H1 (cell line): Measurements from ENCODE around the gene PLD5. TPM values are rescaled to one million over a fixed set of nuclear protein-coding genes. Genes with fewer than 3 reads are reported as not detected.
"Not testable (repeated sequence)": the region's sequence is repeated elsewhere in the genome, so short reads cannot be mapped to it uniquely, and the experiment has no call there.

Experiments used
- CTCF ChIA-PET: fragments of 300-600 bp; sonication (Branson Sonifier 250); formaldehyde crosslinking; loops from one replicate; lab custom pipeline; 2021; ENCODE audit not compliant: partially characterized antibody; lab: Charles Lee
- POLR2A ChIA-PET: fragments of 300-600 bp; sonication (Branson Sonifier 250); formaldehyde crosslinking; loops from one replicate; lab custom pipeline; 2021; ENCODE audit warnings: inconsistent platforms; ENCODE audit not compliant: partially characterized antibody; lab: Charles Lee
- DNase-seq, 2 experiments: peaks; one replicate each; pipeline versions ENCODE4 v3.0.0 to v3.0.0-alpha.2; 2010 to 2022; ENCODE audit warnings: low spot score in 2 of 2, low read depth in 1 of 2, mixed read lengths in 1 of 2
- FAIRE-seq: peaks from 2 replicates; lab custom pipeline; 2011; peaks lifted over from hg19 to GRCh38; lab: Jason Lieb, UNC
- H2AFZ ChIP-seq: 2 replicates; pipeline ENCODE4 v1.8.1; 2012; ENCODE audit warnings: low read length, inconsistent platforms
- H2AK5ac ChIP-seq: 2 replicates; pipeline ENCODE4 v1.6.1; 2013; ENCODE audit warnings: low read depth, low read length
- H2BK120ac ChIP-seq: replicated peaks from 2 replicates; pipeline ENCODE3; 2013; ENCODE audit warnings: low read depth, low read length, inconsistent platforms
- H2BK12ac ChIP-seq: 2 replicates; pipeline ENCODE4 v1.6.1; 2013; ENCODE audit warnings: low read depth, low read length
- H2BK15ac ChIP-seq: 2 replicates; pipeline ENCODE4 v1.6.1; 2013; ENCODE audit warnings: low read length
- H2BK20ac ChIP-seq: 2 replicates; pipeline ENCODE4 v1.6.1; 2013; ENCODE audit warnings: low read length
- H2BK5ac ChIP-seq: 2 replicates; pipeline ENCODE4 v1.6.1; 2013; ENCODE audit warnings: low read depth, low read length
- H3K14ac ChIP-seq: 2 replicates; pipeline ENCODE4 v1.6.1; 2013; ENCODE audit warnings: inconsistent platforms; ENCODE audit not compliant: insufficient read length
- H3K18ac ChIP-seq: 2 replicates; pipeline ENCODE4 v1.6.1; 2013; ENCODE audit warnings: low read length; ENCODE audit errors: extremely low read depth
- H3K23ac ChIP-seq: 2 replicates; pipeline ENCODE4 v1.6.1; 2013; ENCODE audit warnings: inconsistent platforms; ENCODE audit not compliant: insufficient read length
- H3K23me2 ChIP-seq: 2 replicates; pipeline ENCODE4 v1.6.1; 2013; ENCODE audit warnings: low read depth, low read length
- H3K27ac ChIP-seq: 2 replicates; pipeline ENCODE4 v1.6.1; 2011; ENCODE audit warnings: low read depth, low read length, inconsistent platforms
- H3K27me3 ChIP-seq, 4 experiments: replicated peaks in 1 of 4; 1 replicate in 1 of 4; 2 replicates in 3 of 4; pipeline versions ENCODE4 v1.6.1 to v1.8.1; 2011 to 2013; ENCODE audit warnings: low read length in 3 of 4, mild to moderate bottlenecking in 3 of 4, inconsistent platforms in 2 of 4, mixed read lengths in 2 of 4, moderate library complexity in 1 of 4; ENCODE audit not compliant: control insufficient read depth in 3 of 4, insufficient read depth in 3 of 4; ENCODE audit errors: extremely low read depth in 1 of 4
- H3K36me3 ChIP-seq, 4 experiments: 2 replicates each; pipeline versions ENCODE4 v1.6.1 to v1.8.1; 2011 to 2013; ENCODE audit warnings: mild to moderate bottlenecking in 4 of 4, low read length in 3 of 4, moderate library complexity in 2 of 4, control low read depth in 1 of 4, inconsistent platforms in 1 of 4; ENCODE audit not compliant: insufficient read depth in 4 of 4, control insufficient read depth in 2 of 4
- H3K4ac ChIP-seq: replicated peaks from 2 replicates; pipeline ENCODE3; 2013; ENCODE audit warnings: low read length, low read depth, mixed read lengths, inconsistent platforms; ENCODE audit not compliant: insufficient read length
- H3K4me1 ChIP-seq, 4 experiments: replicated peaks in 1 of 4; 1 replicate in 1 of 4; 2 replicates in 3 of 4; pipeline versions ENCODE4 v1.6.1 to v1.8.1; 2011 to 2013; ENCODE audit warnings: low read length in 3 of 4, inconsistent platforms in 2 of 4, mixed read lengths in 1 of 4; ENCODE audit not compliant: insufficient read depth in 4 of 4, control insufficient read depth in 3 of 4
- H3K4me2 ChIP-seq, 2 experiments: 2 replicates each; pipeline versions ENCODE4 v1.6.1 to v1.8.1; 2011 to 2013; ENCODE audit warnings: low read depth in 2 of 2, low read length in 2 of 2, control low read depth in 1 of 2, inconsistent platforms in 1 of 2, mild to moderate bottlenecking in 1 of 2; ENCODE audit not compliant: insufficient read depth in 1 of 2
- H3K4me3 ChIP-seq, 4 experiments: fragments of 200-600, 300-600 bp in 1 of 4; sonication (generic), shearing (Covaris generic), sonication (Bioruptor Twin) in 1 of 4; 2 replicates each; pipeline versions ENCODE4 v1.5.1 to v1.8.1; 2011 to 2016; ENCODE audit warnings: low read length in 4 of 4, low read depth in 3 of 4, control low read depth in 2 of 4, inconsistent platforms in 2 of 4, mild to moderate bottlenecking in 2 of 4, mixed read lengths in 1 of 4, moderate library complexity in 1 of 4; ENCODE audit not compliant: insufficient read depth in 2 of 4; ENCODE audit errors: extremely low read depth in 1 of 4
- H3K56ac ChIP-seq: replicated peaks from 2 replicates; pipeline ENCODE3; 2013; ENCODE audit warnings: low read depth, mild to moderate bottlenecking, mixed read lengths, low read length, inconsistent platforms; ENCODE audit not compliant: insufficient read length
- H3K79me1 ChIP-seq: 2 replicates; pipeline ENCODE4 v1.6.1; 2013; ENCODE audit warnings: low read depth, low read length, control low read depth
- H3K79me2 ChIP-seq, 2 experiments: 2 replicates each; pipeline versions ENCODE4 v1.6.1 to v1.8.1; 2012 to 2013; ENCODE audit warnings: low read length in 2 of 2, mild to moderate bottlenecking in 2 of 2, inconsistent platforms in 1 of 2; ENCODE audit not compliant: insufficient read depth in 2 of 2, control insufficient read depth in 1 of 2
- H3K9ac ChIP-seq, 4 experiments: replicated peaks in 1 of 4; 1 replicate in 1 of 4; 2 replicates in 3 of 4; pipeline versions ENCODE4 v1.6.1 to v1.8.1; 2011 to 2013; ENCODE audit warnings: low read depth in 3 of 4, low read length in 3 of 4, control low read depth in 2 of 4, mild to moderate bottlenecking in 2 of 4, moderate library complexity in 2 of 4, inconsistent platforms in 1 of 4; ENCODE audit errors: extremely low read depth in 1 of 4
- H3K9me3 ChIP-seq, 2 experiments: 2 replicates each; pipeline versions ENCODE4 v1.6.1 to v1.8.1; 2012 to 2013; ENCODE audit warnings: mild to moderate bottlenecking in 2 of 2, moderate library complexity in 2 of 2, control low read depth in 1 of 2, inconsistent platforms in 1 of 2, low read depth in 1 of 2, low read length in 1 of 2, mixed read lengths in 1 of 2; ENCODE audit not compliant: insufficient read depth in 2 of 2
- H4K20me1 ChIP-seq, 2 experiments: replicated peaks in 1 of 2; 2 replicates each; pipeline versions ENCODE3 to v1.8.1; 2011 to 2013; ENCODE audit warnings: inconsistent platforms in 2 of 2, low read length in 2 of 2, mild to moderate bottlenecking in 1 of 2; ENCODE audit not compliant: insufficient read depth in 2 of 2, control insufficient read depth in 1 of 2
- H4K5ac ChIP-seq: 2 replicates; pipeline ENCODE4 v1.6.1; 2013; ENCODE audit warnings: low read length, low read depth, mixed read lengths, inconsistent platforms; ENCODE audit not compliant: insufficient read length
- H4K8ac ChIP-seq: 2 replicates; pipeline ENCODE4 v1.8.0; 2013; ENCODE audit warnings: mild to moderate bottlenecking, moderate library complexity, low read length, inconsistent platforms; ENCODE audit not compliant: insufficient read depth; ENCODE audit errors: extremely low read depth
- H4K91ac ChIP-seq: replicated peaks from 2 replicates; pipeline ENCODE3; 2013; ENCODE audit warnings: low read length, mixed read lengths, inconsistent platforms; ENCODE audit not compliant: insufficient read length
- WGBS, 2 experiments: shearing (Covaris generic) in 1 of 2; methylation state at CpG; one replicate each; pipeline versions ENCODE4 v1.1.6 to v1.1.7; 2013 to 2015; ENCODE audit warnings: low lambda C conversion rate in 2 of 2, mixed read lengths in 2 of 2, inconsistent platforms in 1 of 2, low coverage in 1 of 2, missing lambda C conversion rate in 1 of 2; ENCODE audit not compliant: insufficient replicate concordance in 2 of 2, insufficient coverage in 1 of 2, insufficient read length in 1 of 2; ENCODE audit errors: extremely low coverage in 1 of 2, missing lambda C conversion rate in 1 of 2; 5-methylcytosine and 5-hydroxymethylcytosine counted together
- polyA plus RNA-seq, 7 experiments: library from polyadenylated mRNA; depleted of rRNA in 3 of 7; stranded (reverse) in 5 of 7; unstranded in 2 of 7; fragments of >200 nt in 5 of 7; fragments of 200-250 nt in 2 of 7; gene quantifications; 1 replicate in 5 of 7; 2 replicates in 1 of 7; 4 replicates in 1 of 7; pipeline versions ENCODE4 v1.2.1 to v1.2.3, GENCODE V29; 2011 to 2013; ENCODE audit warnings: missing spikeins in 2 of 7, mixed read lengths in 2 of 7
- total RNA-seq: library from RNA; stranded (reverse); fragmentation: NEBNext Ultra II Directional; extraction: Animal tissue kit (Norgen Biotek cat#: 25700); gene quantifications from 2 replicates; pipeline ENCODE4 v1.2.1, GENCODE V29; 2021

The PLD5 gene
- total and polyA plus RNA-seq, 2 of the 8 experiments (the other 6 are each of a cell fraction or from before 2014, with no cell fraction given), result 0.86 to 8.5 TPM

DNA sequence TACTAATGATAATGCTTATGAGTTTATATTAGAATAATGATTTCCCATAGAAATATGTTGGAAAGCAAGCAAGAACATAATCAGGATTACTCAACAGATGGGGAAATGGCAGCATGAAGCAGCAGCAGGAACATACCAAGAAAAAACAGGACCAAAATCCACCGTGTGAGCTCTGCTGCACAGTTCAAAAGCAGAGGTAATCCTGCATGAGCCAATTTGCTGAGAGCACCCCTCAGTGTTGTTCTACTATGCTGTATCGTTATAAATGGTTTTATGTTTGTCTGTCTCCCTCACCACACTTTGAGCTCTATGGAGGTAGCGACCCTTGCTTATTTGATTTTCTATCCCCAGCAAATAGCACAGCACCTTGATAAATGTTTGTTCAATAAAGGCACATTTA, 246.1 kb downstream of the PLD5 start:
- H4K5ac ChIP-seq, H3K27me3 ChIP-seq, FAIRE-seq, H2BK12ac ChIP-seq, H4K91ac ChIP-seq, H3K4me1 ChIP-seq, H4K20me1 ChIP-seq, H2BK120ac ChIP-seq, H2BK5ac ChIP-seq, H3K79me2 ChIP-seq, H3K14ac ChIP-seq, H3K23me2 ChIP-seq, H4K8ac ChIP-seq, H2BK20ac ChIP-seq, H2AK5ac ChIP-seq, CTCF ChIA-PET, H3K4me2 ChIP-seq, H3K9me3 ChIP-seq, POLR2A ChIA-PET, H3K23ac ChIP-seq, H2BK15ac ChIP-seq, H3K18ac ChIP-seq, H3K4ac ChIP-seq, H3K56ac ChIP-seq, H3K36me3 ChIP-seq, H3K27ac ChIP-seq, H3K79me1 ChIP-seq, H3K9ac ChIP-seq, H2AFZ ChIP-seq, DNase-seq, H3K4me3 ChIP-seq: not testable (repeated sequence)
- 88% methylated on average over 3 of the region's 3 CpGs; no CpG with 5 or more reads in 1 of the 2 experiments for WGBS, 2 experiments

DNA sequence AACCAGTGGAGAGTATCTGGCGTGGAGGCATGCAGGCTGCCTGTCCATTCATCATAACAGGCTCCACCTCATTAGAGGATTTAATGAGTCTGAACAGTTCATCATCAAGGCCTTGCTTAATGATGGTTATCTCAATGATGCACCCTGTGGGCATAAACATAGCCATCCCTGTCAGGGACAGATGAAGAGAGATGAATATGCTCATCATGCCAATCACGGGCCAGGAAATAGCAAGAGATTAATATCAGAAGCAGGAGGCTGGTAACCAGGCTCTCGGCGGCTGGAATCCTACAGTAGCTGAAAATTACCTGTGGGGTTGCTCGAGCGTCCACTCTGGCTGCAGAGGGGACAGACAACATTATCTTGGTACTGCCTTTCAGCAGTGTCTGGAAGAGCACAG, 247.7 kb downstream of the PLD5 start:
- H2BK120ac ChIP-seq, H2BK12ac ChIP-seq, H3K9me3 ChIP-seq, H2AFZ ChIP-seq, H3K56ac ChIP-seq, H2BK5ac ChIP-seq, H4K8ac ChIP-seq, DNase-seq, H3K4me1 ChIP-seq, POLR2A ChIA-PET, H4K5ac ChIP-seq, H3K14ac ChIP-seq, H3K4me3 ChIP-seq, H3K18ac ChIP-seq, H3K23ac ChIP-seq, CTCF ChIA-PET, H2BK20ac ChIP-seq, FAIRE-seq, H3K27me3 ChIP-seq, H3K9ac ChIP-seq, H3K79me2 ChIP-seq, H3K27ac ChIP-seq, H4K20me1 ChIP-seq, H3K23me2 ChIP-seq, H4K91ac ChIP-seq, H2AK5ac ChIP-seq, H3K4me2 ChIP-seq, H3K36me3 ChIP-seq, H3K4ac ChIP-seq, H3K79me1 ChIP-seq, H2BK15ac ChIP-seq: not testable (repeated sequence)
- WGBS, 2 experiments, result 84% methylated on average over 6 of the region's 6 CpGs; no CpG with 5 or more reads in 1 of the 2 experiments
